Tibial nerve (tissue), 4 donors: ENCODE data around the gene TEX264.

Experiments used
- CTCF ChIP-seq, 5 experiments: fragments of 200-600 bp in 3 of 5; fragments of 450-650 bp in 2 of 5; sonication (generic) in 3 of 5; IDR thresholded peaks; one replicate each; pipeline ENCODE4 v1.5.1; 2016 to 2019; ENCODE audit warnings: antibody characterized with exemption in 5 of 5, mild to moderate bottlenecking in 3 of 5, moderate library complexity in 2 of 5
- EP300 ChIP-seq, 2 donors: sonication (generic); formaldehyde crosslinking; IDR thresholded peaks; one replicate each; pipeline ENCODE4 v1.6.1; 2017; ENCODE audit warnings: antibody characterized with exemption in 2 of 2, mild to moderate bottlenecking in 1 of 2
- POLR2A ChIP-seq, 2 donors: fragments of 450-650 bp; IDR thresholded peaks; one replicate each; pipeline ENCODE4 v1.6.1; 2017; ENCODE audit warnings: antibody characterized with exemption in 2 of 2, mild to moderate bottlenecking in 2 of 2, moderate library complexity in 2 of 2

GRCh38 chr3:51682079-51682478 lies 11.0 kb downstream of the TEX264 start:
- TF ChIP-seq CTCF (IDR thresholded peaks at IDR 0.05) = peak; percentile 64 to 79 (median 69)
- TF ChIP-seq POLR2A (IDR thresholded peaks at IDR 0.05) = no peak
- no peak for TF ChIP-seq EP300 (IDR thresholded peaks at IDR 0.05)
